Peyer's patch (tissue), 4 donors: ENCODE results near the gene TAAR8. TPM values are rescaled to one million over a fixed set of nuclear protein-coding genes. Genes with fewer than 3 reads are reported as not detected.

Experiments
- DNase-seq, 3 donors: peaks; one replicate each; pipeline ENCODE4 v3.0.0-alpha.2; 2017 to 2019
- H3K27ac ChIP-seq, 4 donors: fragments of 200-600 bp; sonication (generic); one replicate each; pipeline ENCODE4 v1.5.1; 2016 to 2019
- H3K27me3 ChIP-seq, 2 donors: fragments of 200-600 bp; sonication (generic); one replicate each; pipeline ENCODE4 v1.5.1; 2019
- H3K36me3 ChIP-seq, 3 donors: fragments of 200-600 bp; sonication (generic); one replicate each; pipeline ENCODE4 v1.5.1; 2016 to 2019
- H3K4me1 ChIP-seq, 4 donors: fragments of 200-600 bp; sonication (generic); one replicate each; pipeline ENCODE4 v1.5.1; 2016 to 2019
- H3K4me3 ChIP-seq, 4 donors: fragments of 200-600 bp; sonication (generic); 1 replicate in 3 of 4; 2 replicates in 1 of 4; pipeline ENCODE4 v1.5.1; 2016 to 2019; ENCODE audit warnings: mild to moderate bottlenecking in 1 of 4
- H3K9me3 ChIP-seq, 4 donors: fragments of 200-600 bp; sonication (generic); one replicate each; pipeline ENCODE4 v1.5.1; 2016 to 2019; ENCODE audit warnings: mild to moderate bottlenecking in 1 of 4
- CTCF ChIP-seq, 6 experiments: fragments of 450-650 bp in 4 of 6; fragments of 200-600 bp in 2 of 6; sonication (generic) in 1 of 6; IDR thresholded peaks; one replicate each; pipeline ENCODE4 v1.5.1; 2017 to 2019; ENCODE audit warnings: antibody characterized with exemption in 6 of 6, mild to moderate bottlenecking in 3 of 6, moderate library complexity in 1 of 6
- POLR2A ChIP-seq, 2 donors: fragments of 450-650 bp; IDR thresholded peaks; one replicate each; pipeline ENCODE4 v1.5.1; 2017; ENCODE audit warnings: antibody characterized with exemption in 2 of 2, mild to moderate bottlenecking in 2 of 2, moderate library complexity in 2 of 2
- total RNA-seq, 4 donors: library from RNA; depleted of rRNA; stranded (reverse); fragments of >200 nt; gene quantifications; one replicate each; pipeline ENCODE4 v1.1.0, GENCODE V29; 2016

Gene TAAR8
- total RNA-seq, 4 donors from 2014 or later: not detected

GRCh38 chr6:132571774-132572173, 19.3 kb downstream of the TAAR8 start:
- Histone ChIP-seq H3K36me3 (no peaks in the 10 kb centered on the region), H3K4me3 (no peak overlapping the region), H3K27ac (no peak overlapping the region), H3K4me1 (no peaks in the 10 kb centered on the region), H3K9me3 (no peaks in the 10 kb centered on the region), H3K27me3 (no peaks in the 10 kb centered on the region)
- no peak for DNase-seq
- TF ChIP-seq CTCF (IDR thresholded peaks at IDR 0.05): no peak
- TF ChIP-seq POLR2A (IDR thresholded peaks at IDR 0.05): no peak

DNA sequence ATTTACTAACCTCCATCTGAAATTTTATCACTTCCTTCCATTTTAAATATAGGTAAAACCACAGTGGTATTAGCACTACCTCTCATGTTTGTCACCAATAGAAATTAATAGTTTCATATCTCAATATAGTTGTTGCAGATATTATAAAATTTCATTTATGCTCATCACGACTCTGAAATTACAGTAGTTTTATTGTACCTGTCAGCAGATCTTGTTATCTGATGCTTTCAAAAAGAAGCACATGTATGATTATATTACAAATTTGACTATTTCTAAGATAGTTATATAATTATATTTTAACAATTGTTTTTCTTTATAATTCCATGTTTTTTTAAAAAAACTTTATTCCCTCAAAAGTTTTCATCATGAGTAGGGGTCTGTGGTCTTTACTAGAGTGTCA, 32.2 kb downstream of the TAAR8 start:
- TF ChIP-seq POLR2A (IDR thresholded peaks at IDR 0.05) (no peak), CTCF (IDR thresholded peaks at IDR 0.05) (no peak)
- no peaks in the 10 kb centered on the region for H3K9me3 ChIP-seq

GRCh38 chr6:132587424-132587823, 35.0 kb downstream of the TAAR8 start:
- no peak overlapping the region for H3K4me3 ChIP-seq
- H3K27ac ChIP-seq: no peak overlapping the region
- H3K36me3 ChIP-seq: no peaks in the 10 kb centered on the region
- no peaks in the 10 kb centered on the region for H3K9me3 ChIP-seq
- no peak for DNase-seq
- no peaks in the 10 kb centered on the region for H3K27me3 ChIP-seq
- H3K4me1 ChIP-seq: no peaks in the 10 kb centered on the region
- TF ChIP-seq CTCF (IDR thresholded peaks at IDR 0.05): no peak
- TF ChIP-seq POLR2A (IDR thresholded peaks at IDR 0.05): no peak

More for the DNA sequence above, 32.2 kb downstream of the TAAR8 start:
- no peaks in the 10 kb centered on the region for H3K4me1 ChIP-seq
- H3K4me3 ChIP-seq: no peak overlapping the region
- DNase-seq: no peak
- H3K27ac ChIP-seq: no peak overlapping the region
- no peaks in the 10 kb centered on the region for H3K27me3 ChIP-seq
- no peaks in the 10 kb centered on the region for H3K36me3 ChIP-seq

GRCh38 chr6:132589454-132589853, 37.0 kb downstream of the TAAR8 start, which contains the start of gene TAAR5:
TSS of gene TAAR5 (minus strand) at chr6:132589741. CDS start at chr6:132589686, 55 bp downstream.
- Histone ChIP-seq H3K27me3 (no peaks in the 10 kb centered on the region), H3K9me3 (no peaks in the 10 kb centered on the region)
- no peak for TF ChIP-seq CTCF (IDR thresholded peaks at IDR 0.05)
- TF ChIP-seq POLR2A (IDR thresholded peaks at IDR 0.05): no peak

GRCh38 chr6:132590362-132590761, 37.9 kb downstream of the TAAR8 start:
- no peak for TF ChIP-seq POLR2A (IDR thresholded peaks at IDR 0.05)
- no peak for TF ChIP-seq CTCF (IDR thresholded peaks at IDR 0.05)
- DNase-seq: no peak
- H3K4me1 ChIP-seq: no peaks in the 10 kb centered on the region
- H3K9me3 ChIP-seq: no peaks in the 10 kb centered on the region
- no peak overlapping the region for H3K27ac ChIP-seq
- H3K4me3 ChIP-seq: no peak overlapping the region
- H3K36me3 ChIP-seq: no peaks in the 10 kb centered on the region
- H3K27me3 ChIP-seq: no peaks in the 10 kb centered on the region

More at GRCh38 chr6:132589454-132589853, 37.0 kb downstream of the TAAR8 start, which contains the start of gene TAAR5:
- Histone ChIP-seq H3K27ac (no peak within 1 kb of the TSS), H3K4me3 (no peak within 1 kb of the TSS), H3K36me3 (no peaks in the 10 kb centered on the region), H3K4me1 (no peaks in the 10 kb centered on the region)
- DNase-seq: no peak

- no peak for TF ChIP-seq POLR2A (IDR thresholded peaks at IDR 0.05)
- Histone ChIP-seq H3K4me3 (no peak overlapping the region), H3K27me3 (no peaks in the 10 kb centered on the region), H3K4me1 (no peaks in the 10 kb centered on the region), H3K27ac (no peak overlapping the region), H3K9me3 (no peaks in the 10 kb centered on the region), H3K36me3 (no peaks in the 10 kb centered on the region)
- DNase-seq: no peak
Observed at GRCh38 chr6:132592855-132593254, 40.4 kb downstream of the TAAR8 start.
